ENCODE data around the gene RBMS1. TPM values are rescaled to one million over a fixed set of nuclear protein-coding genes. Genes with fewer than 3 reads are reported as not detected.

RBMS1 gene
- total RNA-seq, 4 donors from 2014 or later = 68.1 to 83.4 (median 72.5) TPM

DNA sequence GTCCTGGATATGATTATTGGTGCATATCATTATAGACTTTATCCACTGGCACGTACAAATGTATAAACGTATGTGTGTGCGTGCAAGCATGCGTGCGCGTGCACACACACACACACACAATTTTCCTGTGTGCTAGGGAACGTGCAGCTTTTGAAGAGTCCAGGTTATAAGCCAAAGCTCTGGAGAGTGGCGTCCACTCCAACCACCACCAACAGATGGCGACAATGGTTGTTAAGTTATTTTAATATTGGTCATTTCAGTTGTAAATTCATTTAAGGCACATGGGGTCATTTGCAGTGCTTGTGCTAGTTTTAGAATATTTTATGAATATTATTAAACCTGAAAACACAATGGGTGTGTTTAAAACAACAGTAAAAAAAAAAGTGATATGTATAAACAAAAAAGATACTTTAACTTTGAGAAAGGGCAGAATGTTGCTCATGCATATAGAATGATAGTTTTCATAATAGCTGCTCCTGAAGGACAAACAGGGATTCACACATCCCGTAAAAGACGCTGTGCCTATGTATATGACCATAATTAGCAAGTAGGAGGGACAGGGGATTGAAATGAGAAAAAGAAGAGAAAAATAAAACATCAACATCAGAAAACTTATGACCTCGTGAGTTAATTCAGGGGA, 169.3 kb downstream of the RBMS1 start:
- H3K4me1 ChIP-seq = peaks cover 0 to 91% (median 14%) of the 10 kb centered on the region in 4 donors
- H3K27me3 ChIP-seq = no peaks in the 10 kb centered on the region
- H3K36me3 ChIP-seq = no peaks in the 10 kb centered on the region
- H3K9me3 ChIP-seq = no peaks in the 10 kb centered on the region
- no peak overlapping the region for H3K27ac ChIP-seq
- 54 to 58% methylated on average over 12 of the region's 12 CpGs for WGBS, 2 donors
- H3K4me3 ChIP-seq = no peak overlapping the region
- TF ChIP-seq POLR2A (IDR thresholded peaks at IDR 0.05) (no peak), EP300 (IDR thresholded peaks at IDR 0.05) (no peak)
- TF ChIP-seq, protein P1, sequence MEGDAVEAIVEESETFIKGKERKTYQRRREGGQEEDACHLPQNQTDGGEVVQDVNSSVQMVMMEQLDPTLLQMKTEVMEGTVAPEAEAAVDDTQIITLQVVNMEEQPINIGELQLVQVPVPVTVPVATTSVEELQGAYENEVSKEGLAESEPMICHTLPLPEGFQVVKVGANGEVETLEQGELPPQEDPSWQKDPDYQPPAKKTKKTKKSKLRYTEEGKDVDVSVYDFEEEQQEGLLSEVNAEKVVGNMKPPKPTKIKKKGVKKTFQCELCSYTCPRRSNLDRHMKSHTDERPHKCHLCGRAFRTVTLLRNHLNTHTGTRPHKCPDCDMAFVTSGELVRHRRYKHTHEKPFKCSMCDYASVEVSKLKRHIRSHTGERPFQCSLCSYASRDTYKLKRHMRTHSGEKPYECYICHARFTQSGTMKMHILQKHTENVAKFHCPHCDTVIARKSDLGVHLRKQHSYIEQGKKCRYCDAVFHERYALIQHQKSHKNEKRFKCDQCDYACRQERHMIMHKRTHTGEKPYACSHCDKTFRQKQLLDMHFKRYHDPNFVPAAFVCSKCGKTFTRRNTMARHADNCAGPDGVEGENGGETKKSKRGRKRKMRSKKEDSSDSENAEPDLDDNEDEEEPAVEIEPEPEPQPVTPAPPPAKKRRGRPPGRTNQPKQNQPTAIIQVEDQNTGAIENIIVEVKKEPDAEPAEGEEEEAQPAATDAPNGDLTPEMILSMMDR (IDR thresholded peaks at IDR 0.05) = peak; percentile 60 to 71 (median 65)
- peak; percentile 36 to 86 for DNase-seq (ENCODE audit: low spot score in 2 of 2)

DNA sequence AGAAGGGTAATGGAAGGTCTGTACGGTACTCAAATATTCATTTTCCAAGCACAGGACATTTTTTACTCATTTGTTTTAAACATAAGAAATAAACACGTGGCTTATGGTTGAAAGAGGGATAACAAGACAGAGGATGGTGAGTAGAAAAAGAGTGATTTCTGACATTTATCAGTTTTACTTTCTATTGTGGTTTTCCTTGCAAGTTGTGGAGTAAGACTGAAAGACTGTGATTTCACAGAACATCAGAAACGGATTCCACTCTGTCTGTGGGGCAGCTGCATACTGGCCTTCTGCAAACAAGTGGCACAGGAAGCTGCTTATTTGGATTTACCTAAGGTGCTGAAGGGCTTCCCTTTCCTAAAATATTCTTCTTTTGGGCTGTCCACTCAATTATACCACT, 171.3 kb downstream of the RBMS1 start:
- no peak for DNase-seq (ENCODE audit: low spot score in 2 of 2)
- TF ChIP-seq POLR2A (IDR thresholded peaks at IDR 0.05) (no peak), EP300 (IDR thresholded peaks at IDR 0.05) (no peak)
- TF ChIP-seq, protein P1 (IDR thresholded peaks at IDR 0.05) = no peak
- Histone ChIP-seq H3K9me3 (no peaks in the 10 kb centered on the region), H3K4me1 (peaks cover 0 to 90% (median 19%) of the 10 kb centered on the region in 4 donors), H3K4me3 (no peak overlapping the region), H3K36me3 (no peaks in the 10 kb centered on the region), H3K27ac (no peak overlapping the region), H3K27me3 (no peaks in the 10 kb centered on the region)
- WGBS, 2 donors = 77 to 84% methylated on average over 3 of the region's 3 CpGs

DNA sequence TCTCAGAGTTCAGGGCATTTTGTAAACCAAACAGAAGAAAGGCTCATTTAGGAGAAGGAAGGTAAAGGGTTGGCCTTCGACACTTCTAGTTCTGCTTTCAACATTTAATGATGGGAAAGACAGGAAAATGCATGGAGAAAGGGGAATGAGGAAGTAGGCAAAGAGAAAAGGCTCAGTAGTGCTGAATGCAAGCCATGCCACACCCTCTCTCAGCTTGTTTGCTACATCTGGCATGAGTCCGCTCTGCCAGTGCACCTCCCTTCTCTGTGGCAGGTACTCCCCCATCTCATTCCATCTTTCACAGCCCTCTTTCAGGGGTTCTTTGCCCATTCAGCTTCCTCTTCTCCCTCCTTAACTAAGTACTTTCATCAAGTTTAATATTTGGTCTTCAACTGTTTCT, 172.6 kb downstream of the RBMS1 start:
- H3K9me3 ChIP-seq = no peaks in the 10 kb centered on the region
- H3K4me1 ChIP-seq = peaks cover 0 to 90% (median 22%) of the 10 kb centered on the region in 4 donors
- WGBS, 2 donors = 68 to 78% methylated on average over 2 of the region's 2 CpGs
- no peak for DNase-seq (ENCODE audit: low spot score in 2 of 2)
- H3K36me3 ChIP-seq = no peaks in the 10 kb centered on the region
- no peaks in the 10 kb centered on the region for H3K27me3 ChIP-seq
- no peak for TF ChIP-seq POLR2A (IDR thresholded peaks at IDR 0.05)
- H3K4me3 ChIP-seq = no peak overlapping the region
- H3K27ac ChIP-seq = peak overlapping the region in 1 of 4 donors; percentile 45

DNA sequence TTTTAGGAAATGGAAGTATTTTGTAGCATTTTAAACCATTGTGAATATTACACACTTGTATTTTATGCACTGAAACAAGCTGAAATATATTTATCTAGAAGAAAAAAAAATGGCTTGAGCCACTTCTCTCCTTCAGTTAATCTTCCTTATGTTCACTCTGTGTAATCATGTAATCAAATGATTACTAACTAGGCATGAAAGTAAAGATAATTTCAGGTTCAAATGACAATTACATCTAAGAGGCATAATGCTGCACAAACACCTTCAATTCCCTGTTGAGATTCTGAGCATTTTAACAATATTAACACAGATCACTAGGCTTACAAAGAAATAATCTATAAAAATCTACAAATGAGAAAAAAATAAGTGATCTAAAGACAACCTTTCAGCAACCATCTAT, 173.9 kb downstream of the RBMS1 start:
- Histone ChIP-seq H3K27me3 (no peaks in the 10 kb centered on the region), H3K4me3 (no peak overlapping the region), H3K9me3 (no peaks in the 10 kb centered on the region), H3K27ac (no peak overlapping the region), H3K36me3 (no peaks in the 10 kb centered on the region), H3K4me1 (peaks cover 0 to 90% (median 20%) of the 10 kb centered on the region in 4 donors)
- no peak for DNase-seq (ENCODE audit: low spot score in 2 of 2)
- no peak for TF ChIP-seq EP300 (IDR thresholded peaks at IDR 0.05)
- no peak for TF ChIP-seq POLR2A (IDR thresholded peaks at IDR 0.05)
- TF ChIP-seq, protein P1 (IDR thresholded peaks at IDR 0.05) = no peak

DNA sequence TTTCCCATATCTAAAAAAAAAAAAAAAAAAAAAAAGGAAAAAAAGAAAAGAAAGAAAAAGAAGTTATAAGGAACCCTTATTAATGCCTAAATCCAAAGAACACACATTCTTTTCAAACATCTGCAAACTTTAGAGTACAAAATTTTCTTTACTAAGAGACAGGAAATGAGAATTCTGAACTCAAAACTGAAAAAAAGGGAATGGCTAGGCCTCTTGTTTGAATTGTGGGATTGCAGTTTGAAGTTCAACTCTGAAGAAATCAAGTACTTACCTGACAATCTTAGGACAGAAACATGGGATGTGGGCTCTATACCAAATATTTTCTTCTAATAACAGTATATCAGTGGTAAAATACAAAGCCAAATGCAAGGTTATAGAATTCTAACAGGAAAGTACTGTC, 175.4 kb downstream of the RBMS1 start:
- Histone ChIP-seq H3K4me1 (peaks cover 0 to 93% (median 20%) of the 10 kb centered on the region in 4 donors), H3K36me3 (no peaks in the 10 kb centered on the region), H3K9me3 (no peaks in the 10 kb centered on the region), H3K27ac (peak overlapping the region in 2 of 4 donors; percentile 33 to 83), H3K4me3 (no peak overlapping the region), H3K27me3 (no peaks in the 10 kb centered on the region)
- TF ChIP-seq, protein P1 (IDR thresholded peaks at IDR 0.05) = no peak
- no peak for TF ChIP-seq POLR2A (IDR thresholded peaks at IDR 0.05)
- no peak for TF ChIP-seq EP300 (IDR thresholded peaks at IDR 0.05)
- no peak for DNase-seq (ENCODE audit: low spot score in 2 of 2)

Measured in tibial nerve (tissue), 4 donors.